Measurements from ENCODE around the gene RABGAP1L.
"Not testable (repeated sequence)": the region's sequence is repeated elsewhere in the genome, so short reads cannot be mapped to it uniquely, and the experiment has no call there.

RABGAP1L gene

GRCh38 chr1:174617905-174618304 is 458.6 kb downstream of the RABGAP1L start:
- DNase-seq, result not testable (repeated sequence)

- DNase-seq, result no peak
These were observed 464.2 kb downstream of the RABGAP1L start for GRCh38 chr1:174623324-174624035.

- peak; percentile 36 for DNase-seq
These were observed 467.0 kb downstream of the RABGAP1L start for GRCh38 chr1:174626031-174627025.

GRCh38 chr1:174637487-174637886 is 478.2 kb downstream of the RABGAP1L start:
- no peak for DNase-seq

- no peak for DNase-seq
These were observed 480.1 kb downstream of the RABGAP1L start for GRCh38 chr1:174639461-174639860.

- no peak for DNase-seq
These were observed 481.5 kb downstream of the RABGAP1L start for GRCh38 chr1:174640783-174641182.

GRCh38 chr1:174642393-174642792 is 483.1 kb downstream of the RABGAP1L start:
- DNase-seq, result no peak

GRCh38 chr1:174643206-174643605 is 483.9 kb downstream of the RABGAP1L start:
- no peak for DNase-seq

- not testable (repeated sequence) for DNase-seq
These were observed 490.3 kb downstream of the RABGAP1L start for GRCh38 chr1:174649572-174649971.

- DNase-seq, result no peak
These were observed 493.4 kb downstream of the RABGAP1L start for GRCh38 chr1:174652569-174653280.

- DNase-seq, result no peak
These were observed 495.2 kb downstream of the RABGAP1L start for GRCh38 chr1:174654560-174654959.

GRCh38 chr1:174656409-174657059 is 497.2 kb downstream of the RABGAP1L start:
- DNase-seq, result no peak

- no peak for DNase-seq
These were observed 498.1 kb downstream of the RABGAP1L start for GRCh38 chr1:174657411-174657810.

GRCh38 chr1:174657893-174658292 is 498.6 kb downstream of the RABGAP1L start:
- no peak for DNase-seq

GRCh38 chr1:174659823-174660222 is 500.5 kb downstream of the RABGAP1L start:
- peak; percentile 6 for DNase-seq

- no peak for DNase-seq
These were observed 501.2 kb downstream of the RABGAP1L start for GRCh38 chr1:174660476-174660875.

- no peak for DNase-seq
These were observed 504.0 kb downstream of the RABGAP1L start for GRCh38 chr1:174663358-174663757.

GRCh38 chr1:174666248-174666647 is 506.9 kb downstream of the RABGAP1L start:
- no peak for DNase-seq

GRCh38 chr1:174671826-174672225 is 512.5 kb downstream of the RABGAP1L start:
- DNase-seq, result no peak

GRCh38 chr1:174676856-174677255 is 517.5 kb downstream of the RABGAP1L start:
- DNase-seq, result no peak

GRCh38 chr1:174678657-174679056 is 519.3 kb downstream of the RABGAP1L start:
- DNase-seq, result no peak

- DNase-seq, result no peak
These were observed 520.8 kb downstream of the RABGAP1L start for GRCh38 chr1:174680101-174680500.
